Type B pancreatic cell (in vitro differentiated cells): Measurements from ENCODE around the gene A3GALT2. TPM values are rescaled to one million over a fixed set of nuclear protein-coding genes. Genes with fewer than 3 reads are reported as not detected.
A peak's percentile ranks its signal among the peaks of the same experiment; 100 is the strongest.

Experiments
- DNase-seq: peaks from one replicate; pipeline ENCODE4 v3.0.0; 2021; ENCODE audit warnings: mixed read lengths; ENCODE audit not compliant: unreplicated experiment; ENCODE audit errors: extremely low spot score
- H3K27ac Mint-ChIP-seq: 2 replicates; pipeline ENCODE4 v1.8.0; 2021; ENCODE audit warnings: mild to moderate bottlenecking, mixed read lengths
- H3K27me3 Mint-ChIP-seq: 2 replicates; pipeline ENCODE4 v1.8.0; 2021; ENCODE audit warnings: mixed read lengths
- H3K36me3 Mint-ChIP-seq: 2 replicates; pipeline ENCODE4 v1.8.0; 2021; ENCODE audit warnings: mixed read lengths
- H3K4me1 Mint-ChIP-seq: one replicate; pipeline ENCODE4 v1.8.0; 2021; ENCODE audit warnings: mixed read lengths; ENCODE audit not compliant: unreplicated experiment
- H3K4me3 Mint-ChIP-seq: 2 replicates; pipeline ENCODE4 v1.8.0; 2021; ENCODE audit warnings: mild to moderate bottlenecking, mixed read lengths
- H3K9me3 Mint-ChIP-seq: 2 replicates; pipeline ENCODE4 v1.8.0; 2021; ENCODE audit warnings: mixed read lengths
- total RNA-seq: library from RNA; stranded (reverse); gene quantifications from 2 replicates; pipeline ENCODE4 v1.2.1, GENCODE V29; 2021; ENCODE audit warnings: low replicate concordance
- TF ChIP-seq, protein P1 (sequence below): fragments of 200-600 bp; sonication (generic); conservative IDR thresholded peaks from 2 replicates; pipeline ENCODE4 v1.5.0; 2021; ENCODE audit warnings: antibody characterized with exemption, mild to moderate bottlenecking

The A3GALT2 gene
- total RNA-seq, 1 donor from 2014 or later, result 0.29 TPM

DNA sequence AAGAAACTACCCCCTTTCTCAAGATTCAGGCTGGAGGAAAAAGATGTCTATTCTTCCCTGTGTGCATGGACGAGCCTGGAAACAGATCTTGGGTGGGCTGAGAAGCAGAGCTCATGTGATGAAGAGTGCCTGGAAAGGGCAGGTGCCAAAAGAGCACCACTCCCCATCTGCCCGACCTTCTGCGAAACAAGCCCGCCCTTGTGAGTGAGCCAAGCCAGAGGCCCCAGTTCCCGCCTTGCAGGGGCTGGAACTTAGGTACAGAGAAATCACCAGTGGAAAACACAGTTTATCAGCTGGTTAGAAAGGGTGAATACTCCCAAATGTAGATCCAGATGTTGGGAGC is 26.7 kb upstream of the A3GALT2 start:
- H3K4me1 Mint-ChIP-seq, result peaks cover 65% of the 10 kb centered on the region
- no peak for DNase-seq
- TF ChIP-seq, protein P1, sequence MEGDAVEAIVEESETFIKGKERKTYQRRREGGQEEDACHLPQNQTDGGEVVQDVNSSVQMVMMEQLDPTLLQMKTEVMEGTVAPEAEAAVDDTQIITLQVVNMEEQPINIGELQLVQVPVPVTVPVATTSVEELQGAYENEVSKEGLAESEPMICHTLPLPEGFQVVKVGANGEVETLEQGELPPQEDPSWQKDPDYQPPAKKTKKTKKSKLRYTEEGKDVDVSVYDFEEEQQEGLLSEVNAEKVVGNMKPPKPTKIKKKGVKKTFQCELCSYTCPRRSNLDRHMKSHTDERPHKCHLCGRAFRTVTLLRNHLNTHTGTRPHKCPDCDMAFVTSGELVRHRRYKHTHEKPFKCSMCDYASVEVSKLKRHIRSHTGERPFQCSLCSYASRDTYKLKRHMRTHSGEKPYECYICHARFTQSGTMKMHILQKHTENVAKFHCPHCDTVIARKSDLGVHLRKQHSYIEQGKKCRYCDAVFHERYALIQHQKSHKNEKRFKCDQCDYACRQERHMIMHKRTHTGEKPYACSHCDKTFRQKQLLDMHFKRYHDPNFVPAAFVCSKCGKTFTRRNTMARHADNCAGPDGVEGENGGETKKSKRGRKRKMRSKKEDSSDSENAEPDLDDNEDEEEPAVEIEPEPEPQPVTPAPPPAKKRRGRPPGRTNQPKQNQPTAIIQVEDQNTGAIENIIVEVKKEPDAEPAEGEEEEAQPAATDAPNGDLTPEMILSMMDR, result no peak

DNA sequence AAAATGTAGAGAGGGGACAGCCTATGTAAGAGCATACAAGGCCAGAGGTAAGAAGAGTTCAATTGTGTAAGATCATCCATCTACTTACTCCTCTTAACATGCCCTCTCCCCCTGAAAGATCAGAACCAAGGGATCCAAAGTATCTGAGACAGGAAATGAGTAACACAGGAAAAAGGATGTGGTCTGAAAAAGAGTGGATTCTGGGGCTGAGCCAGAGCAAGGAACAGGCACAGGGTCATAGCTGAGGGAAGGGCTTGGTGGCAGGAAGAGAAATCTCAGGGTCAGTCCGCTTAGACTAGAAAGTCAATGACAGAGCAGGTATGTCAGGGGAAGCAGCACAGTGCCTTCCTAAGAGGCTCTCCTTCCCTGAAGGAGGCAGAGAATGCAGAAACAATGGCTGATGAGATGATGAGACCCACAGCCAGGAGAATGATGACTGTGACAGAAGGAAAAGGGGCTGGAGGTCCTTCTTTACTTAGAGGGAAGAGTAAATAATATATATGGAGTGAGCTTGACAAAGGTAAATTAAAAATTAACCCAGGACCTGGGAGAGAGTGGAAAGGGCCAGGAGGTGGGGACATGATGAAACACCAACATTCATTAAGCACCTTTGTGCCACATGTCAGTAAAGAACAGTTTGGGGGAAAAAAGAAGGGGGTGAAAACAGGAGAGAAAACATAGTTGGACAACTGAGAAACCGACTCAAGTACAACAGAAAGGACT is 26.2 kb upstream of the A3GALT2 start:
- Mint-ChIP-seq H3K9me3 (no peaks in the 10 kb centered on the region), H3K4me1 (peaks cover 65% of the 10 kb centered on the region), H3K27me3 (no peaks in the 10 kb centered on the region), H3K36me3 (peaks cover 19% of the 10 kb centered on the region), H3K27ac (peak overlapping the region; percentile 89), H3K4me3 (peak overlapping the region; percentile 92)
- TF ChIP-seq, protein P1, result no peak
- DNase-seq, result no peak

More for the DNA sequence above, 26.7 kb upstream of the A3GALT2 start:
- peak overlapping the region; percentile 89 for H3K27ac Mint-ChIP-seq
- H3K9me3 Mint-ChIP-seq, result no peaks in the 10 kb centered on the region
- peak overlapping the region; percentile 92 for H3K4me3 Mint-ChIP-seq
- peaks cover 19% of the 10 kb centered on the region for H3K36me3 Mint-ChIP-seq
- H3K27me3 Mint-ChIP-seq, result no peaks in the 10 kb centered on the region

DNA sequence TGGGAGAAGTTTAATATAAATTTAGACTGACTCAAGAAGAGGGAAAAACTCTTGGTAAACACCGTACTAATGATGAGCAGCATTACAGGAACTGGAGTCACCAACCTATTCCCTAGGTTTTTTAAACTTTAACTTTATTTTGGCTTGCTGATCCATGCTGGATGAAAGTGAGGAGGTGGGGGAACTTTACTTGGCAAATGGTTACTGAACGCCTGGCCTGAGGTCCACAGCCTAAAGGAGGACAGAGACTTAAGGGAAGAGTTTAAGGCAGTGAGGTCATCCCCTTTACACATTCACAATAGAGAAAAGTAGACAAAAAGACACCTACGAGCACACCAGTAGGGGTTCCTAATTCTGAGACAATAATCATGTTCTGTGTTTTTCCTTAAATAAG is 25.6 kb upstream of the A3GALT2 start:
- Mint-ChIP-seq H3K4me3 (peak overlapping the region; percentile 92), H3K27ac (peak overlapping the region; percentile 89), H3K36me3 (peaks cover 19% of the 10 kb centered on the region), H3K27me3 (no peaks in the 10 kb centered on the region), H3K4me1 (peaks cover 65% of the 10 kb centered on the region), H3K9me3 (no peaks in the 10 kb centered on the region)
- no peak for DNase-seq
- TF ChIP-seq, protein P1, result no peak

DNA sequence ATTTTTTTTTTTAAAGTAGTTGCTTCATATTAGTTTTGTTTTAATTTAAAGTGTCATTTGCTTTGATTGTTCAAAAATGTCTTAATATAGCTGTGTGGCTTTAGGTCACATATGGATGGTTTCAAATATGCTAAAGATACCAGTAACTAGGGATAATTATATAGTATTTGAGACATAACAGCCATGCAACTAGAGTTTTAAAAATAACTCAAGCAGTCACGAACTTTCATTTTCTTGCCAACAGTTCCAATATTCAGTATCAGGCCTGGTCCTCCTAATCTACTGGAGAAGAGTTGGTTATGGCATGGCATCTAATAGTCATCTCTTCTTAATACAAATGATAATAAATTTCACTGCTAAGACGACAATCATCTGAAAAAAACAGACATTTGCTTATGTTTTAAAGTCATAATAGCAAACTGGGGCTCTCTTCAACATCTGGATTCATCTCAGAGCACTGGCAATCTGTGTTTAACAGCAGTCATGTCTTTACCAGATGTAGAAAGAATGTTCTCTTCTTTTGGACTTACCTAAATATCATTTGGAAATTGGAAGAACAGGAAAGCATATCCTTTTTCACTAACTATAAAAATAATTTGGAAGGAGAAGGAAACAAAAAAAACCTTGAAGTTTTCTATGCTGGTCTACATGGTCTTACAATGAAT is 24.1 kb upstream of the A3GALT2 start:
- no peak for DNase-seq
- Mint-ChIP-seq H3K27ac (no peak overlapping the region), H3K4me3 (peak overlapping the region; percentile 15), H3K4me1 (peaks cover 65% of the 10 kb centered on the region), H3K9me3 (no peaks in the 10 kb centered on the region), H3K27me3 (no peaks in the 10 kb centered on the region), H3K36me3 (peaks cover 24% of the 10 kb centered on the region)
- TF ChIP-seq, protein P1, result no peak

DNA sequence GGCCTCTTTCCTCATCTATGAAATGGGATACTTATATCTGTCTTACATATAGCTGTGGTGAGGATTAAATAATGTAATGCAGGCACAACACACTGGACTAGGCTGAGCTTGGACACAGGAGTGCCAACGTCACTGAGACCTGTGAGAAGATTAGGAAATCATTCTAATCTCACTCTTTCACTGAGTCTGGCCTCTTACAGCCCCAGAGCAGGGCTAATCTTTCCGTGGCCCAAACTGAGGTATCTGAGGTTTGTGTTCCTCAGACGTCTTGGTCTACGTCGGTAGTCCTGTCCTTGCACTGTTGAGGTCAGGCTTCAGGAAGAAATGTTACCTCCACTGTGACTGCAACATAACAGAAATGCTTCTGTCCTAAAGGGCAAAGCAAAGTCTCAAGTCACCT is 22.6 kb upstream of the A3GALT2 start:
- Mint-ChIP-seq H3K27ac (peak overlapping the region; percentile 69), H3K4me1 (peaks cover 75% of the 10 kb centered on the region), H3K9me3 (no peaks in the 10 kb centered on the region), H3K4me3 (peak overlapping the region; percentile 18), H3K27me3 (no peaks in the 10 kb centered on the region), H3K36me3 (peaks cover 22% of the 10 kb centered on the region)
- DNase-seq, result no peak
- TF ChIP-seq, protein P1, result no peak
